Osteocyte (in vitro differentiated cells): ENCODE results near the gene FARS2. TPM values are rescaled to one million over a fixed set of nuclear protein-coding genes. Genes with fewer than 3 reads are reported as not detected.

Experiments used
- DNase-seq: peaks from one replicate; pipeline ENCODE4 v3.0.0; 2021; ENCODE audit warnings: mixed read lengths; ENCODE audit not compliant: unreplicated experiment; ENCODE audit errors: extremely low spot score
- H3K27ac Mint-ChIP-seq: one replicate; pipeline ENCODE4 v1.8.0; 2021; ENCODE audit warnings: mild to moderate bottlenecking, mixed read lengths; ENCODE audit not compliant: unreplicated experiment
- H3K27me3 Mint-ChIP-seq: one replicate; pipeline ENCODE4 v1.8.0; 2021; ENCODE audit warnings: mixed read lengths; ENCODE audit not compliant: unreplicated experiment
- H3K36me3 Mint-ChIP-seq: one replicate; pipeline ENCODE4 v1.8.0; 2021; ENCODE audit warnings: mixed read lengths; ENCODE audit not compliant: unreplicated experiment
- H3K4me1 Mint-ChIP-seq: one replicate; pipeline ENCODE4 v1.8.0; 2021; ENCODE audit warnings: mixed read lengths; ENCODE audit not compliant: unreplicated experiment
- H3K4me3 Mint-ChIP-seq: one replicate; pipeline ENCODE4 v1.8.0; 2021; ENCODE audit warnings: mild to moderate bottlenecking, moderate library complexity, mixed read lengths; ENCODE audit not compliant: unreplicated experiment
- H3K9me3 Mint-ChIP-seq: one replicate; pipeline ENCODE4 v1.8.0; 2021; ENCODE audit warnings: mixed read lengths; ENCODE audit not compliant: unreplicated experiment
- total RNA-seq: library from RNA; stranded (reverse); gene quantifications from 2 replicates; pipeline ENCODE4 v1.2.1, GENCODE V29; 2021
- TF ChIP-seq, protein P1 (sequence below): fragments of 200-600 bp; sonication (generic); IDR thresholded peaks from 2 replicates; pipeline ENCODE4 v1.5.0; 2021; ENCODE audit warnings: antibody characterized with exemption, mild to moderate bottlenecking, moderate library complexity

FARS2 gene
- total RNA-seq, 1 donor from 2014 or later, result 17.4 TPM

DNA sequence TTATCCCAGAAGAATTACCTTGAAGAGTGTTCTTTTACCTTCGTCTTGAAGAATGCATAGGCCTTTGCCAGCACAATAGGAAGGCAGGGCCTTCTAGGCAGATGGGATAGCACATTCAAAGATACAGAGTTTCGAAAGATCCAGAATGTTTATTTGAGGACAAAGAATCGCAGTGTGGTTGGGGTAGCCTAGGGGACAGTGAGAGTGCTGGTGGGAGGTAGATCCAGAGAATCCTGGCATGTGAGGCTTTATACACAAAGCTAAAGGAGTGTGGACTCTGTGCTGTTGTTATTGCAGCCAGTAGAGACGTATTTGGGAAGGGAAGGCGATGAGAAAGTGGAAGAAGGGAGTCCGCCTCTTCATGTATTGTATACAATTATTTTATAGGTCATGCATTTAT is 186.6 kb downstream of the FARS2 start:
- Mint-ChIP-seq H3K27ac (no peak overlapping the region), H3K27me3 (no peaks in the 10 kb centered on the region)

DNA sequence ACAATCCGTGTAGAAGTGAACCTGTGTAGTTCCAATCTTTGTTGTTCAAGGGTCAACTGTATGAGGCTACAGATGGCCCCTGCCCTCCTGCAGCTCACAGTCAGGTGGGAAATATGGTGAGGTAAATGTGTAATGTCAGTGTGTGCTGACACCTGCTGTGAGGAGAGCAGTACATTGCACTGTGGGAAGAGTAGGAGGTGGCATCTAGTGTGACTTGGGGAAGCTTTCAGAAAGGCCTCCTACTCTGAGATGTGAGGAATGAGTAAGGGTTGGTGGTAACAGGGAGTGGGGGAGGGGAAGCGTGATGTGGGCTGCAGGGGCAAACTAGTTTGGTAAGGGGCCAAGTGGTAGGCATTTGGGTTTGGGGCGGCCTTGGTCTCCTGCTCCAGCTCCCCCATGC is 188.8 kb downstream of the FARS2 start:
- Mint-ChIP-seq H3K27me3 (no peaks in the 10 kb centered on the region), H3K4me3 (no peak overlapping the region), H3K4me1 (peaks cover 2% of the 10 kb centered on the region), H3K36me3 (no peaks in the 10 kb centered on the region), H3K27ac (no peak overlapping the region), H3K9me3 (no peaks in the 10 kb centered on the region)
- DNase-seq, result no peak
- TF ChIP-seq, protein P1, sequence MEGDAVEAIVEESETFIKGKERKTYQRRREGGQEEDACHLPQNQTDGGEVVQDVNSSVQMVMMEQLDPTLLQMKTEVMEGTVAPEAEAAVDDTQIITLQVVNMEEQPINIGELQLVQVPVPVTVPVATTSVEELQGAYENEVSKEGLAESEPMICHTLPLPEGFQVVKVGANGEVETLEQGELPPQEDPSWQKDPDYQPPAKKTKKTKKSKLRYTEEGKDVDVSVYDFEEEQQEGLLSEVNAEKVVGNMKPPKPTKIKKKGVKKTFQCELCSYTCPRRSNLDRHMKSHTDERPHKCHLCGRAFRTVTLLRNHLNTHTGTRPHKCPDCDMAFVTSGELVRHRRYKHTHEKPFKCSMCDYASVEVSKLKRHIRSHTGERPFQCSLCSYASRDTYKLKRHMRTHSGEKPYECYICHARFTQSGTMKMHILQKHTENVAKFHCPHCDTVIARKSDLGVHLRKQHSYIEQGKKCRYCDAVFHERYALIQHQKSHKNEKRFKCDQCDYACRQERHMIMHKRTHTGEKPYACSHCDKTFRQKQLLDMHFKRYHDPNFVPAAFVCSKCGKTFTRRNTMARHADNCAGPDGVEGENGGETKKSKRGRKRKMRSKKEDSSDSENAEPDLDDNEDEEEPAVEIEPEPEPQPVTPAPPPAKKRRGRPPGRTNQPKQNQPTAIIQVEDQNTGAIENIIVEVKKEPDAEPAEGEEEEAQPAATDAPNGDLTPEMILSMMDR, result no peak

More for the DNA sequence above, 186.6 kb downstream of the FARS2 start:
- no peaks in the 10 kb centered on the region for H3K36me3 Mint-ChIP-seq
- H3K4me1 Mint-ChIP-seq, result peaks cover 6% of the 10 kb centered on the region
- TF ChIP-seq, protein P1, result no peak
- H3K9me3 Mint-ChIP-seq, result no peaks in the 10 kb centered on the region
- H3K4me3 Mint-ChIP-seq, result no peak overlapping the region
- DNase-seq, result no peak

DNA sequence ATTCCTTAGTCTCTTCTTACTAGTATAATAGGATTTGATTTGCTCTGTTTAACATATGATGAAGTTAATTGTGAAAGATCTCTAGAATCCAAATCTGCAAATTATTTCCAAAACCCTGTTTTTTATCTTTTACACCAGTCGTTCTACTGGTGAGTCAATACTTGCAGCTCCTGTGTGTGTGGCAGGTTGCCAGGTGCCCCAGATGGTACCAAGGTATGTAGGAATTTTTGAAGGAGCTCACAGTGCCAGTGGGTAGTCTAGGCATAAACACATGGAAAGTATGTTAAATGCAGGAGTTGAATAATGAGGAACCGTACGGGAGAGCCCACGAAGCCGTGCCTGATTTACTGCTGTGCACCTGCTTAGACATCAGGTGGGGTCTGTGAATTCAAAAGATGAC is 192.2 kb downstream of the FARS2 start:
- H3K9me3 Mint-ChIP-seq, result no peaks in the 10 kb centered on the region
- peaks cover 9% of the 10 kb centered on the region for H3K4me1 Mint-ChIP-seq
- H3K27me3 Mint-ChIP-seq, result no peaks in the 10 kb centered on the region
- no peak overlapping the region for H3K27ac Mint-ChIP-seq
- TF ChIP-seq, protein P1, result no peak
- DNase-seq, result no peak
- no peak overlapping the region for H3K4me3 Mint-ChIP-seq
- no peaks in the 10 kb centered on the region for H3K36me3 Mint-ChIP-seq

DNA sequence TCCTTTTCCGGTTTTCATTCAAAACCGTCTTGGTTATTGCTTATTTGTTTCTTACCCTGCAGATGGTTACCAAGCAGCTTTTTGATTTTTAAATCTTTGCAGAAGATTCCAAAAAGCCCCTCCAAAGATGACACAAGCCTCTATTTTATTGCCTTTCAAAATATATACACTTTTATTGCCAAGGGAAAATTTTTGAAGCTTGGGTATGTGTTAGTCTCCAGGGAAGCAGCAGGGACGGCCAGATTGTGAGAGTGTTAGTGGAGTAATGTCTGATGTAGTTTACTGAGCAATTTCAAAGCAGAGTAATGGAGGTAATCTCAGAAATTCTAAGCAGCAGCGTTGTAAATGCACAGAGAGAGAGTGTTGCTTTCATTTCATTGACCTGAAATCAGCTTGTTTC is 193.8 kb downstream of the FARS2 start:
- no peak overlapping the region for H3K27ac Mint-ChIP-seq
- H3K9me3 Mint-ChIP-seq, result no peaks in the 10 kb centered on the region
- no peak for DNase-seq
- peaks cover 20% of the 10 kb centered on the region for H3K4me1 Mint-ChIP-seq
- no peaks in the 10 kb centered on the region for H3K36me3 Mint-ChIP-seq
- TF ChIP-seq, protein P1, result no peak
- H3K4me3 Mint-ChIP-seq, result no peak overlapping the region
- H3K27me3 Mint-ChIP-seq, result no peaks in the 10 kb centered on the region

DNA sequence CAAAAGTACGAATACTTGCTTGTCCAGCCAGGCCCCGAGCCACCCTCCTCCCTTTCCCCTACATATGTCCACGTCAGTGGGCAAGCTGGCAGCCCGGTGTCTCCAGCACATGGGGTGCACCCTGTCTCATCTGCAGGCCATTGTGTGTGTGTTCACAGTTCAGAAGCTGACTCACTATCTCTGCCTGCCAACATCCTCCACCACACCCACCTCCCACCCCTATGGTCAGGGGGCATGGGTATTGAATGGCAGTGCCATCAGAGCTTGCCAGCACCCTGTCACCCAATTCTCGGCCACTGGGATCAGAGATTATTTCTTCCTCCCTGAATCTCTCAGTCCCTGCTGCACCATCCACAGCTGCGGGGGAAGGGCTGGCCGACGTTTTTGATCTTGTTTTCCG is 195.7 kb downstream of the FARS2 start:
- no peak for DNase-seq
- Mint-ChIP-seq H3K27ac (no peak overlapping the region), H3K27me3 (no peaks in the 10 kb centered on the region), H3K4me3 (no peak overlapping the region), H3K4me1 (peaks cover 21% of the 10 kb centered on the region), H3K9me3 (no peaks in the 10 kb centered on the region), H3K36me3 (peaks cover 2% of the 10 kb centered on the region)
- TF ChIP-seq, protein P1, result no peak
